GM12878 (cell line): ENCODE measurements around the gene MYOM1. TPM values are rescaled to one million over a fixed set of nuclear protein-coding genes. Genes with fewer than 3 reads are reported as not detected.

Experiments
- ASH2L ChIP-seq: fragments of 300-600, 200-600 bp; sonication (generic); IDR thresholded peaks from 2 replicates; pipeline ENCODE4 v1.6.1; 2017; ENCODE audit warnings: low read depth, mild to moderate bottlenecking, borderline replicate concordance
- BCLAF1 ChIP-seq: fragments of 450-650 bp; IDR thresholded peaks from 2 replicates; pipeline ENCODE4 v1.6.1; 2017; ENCODE audit warnings: antibody characterized with exemption, mild to moderate bottlenecking, moderate library complexity
- CREM ChIP-seq: IDR thresholded peaks from 2 replicates; pipeline ENCODE4 v1.6.1; 2014; ENCODE audit warnings: antibody characterized with exemption, low read depth
- E4F1 ChIP-seq: fragments of 450-650 bp; IDR thresholded peaks from 2 replicates; pipeline ENCODE4 v1.6.1; 2018; ENCODE audit warnings: borderline replicate concordance, mild to moderate bottlenecking; ENCODE audit not compliant: partially characterized antibody
- ELK1 ChIP-seq: IDR thresholded peaks from 2 replicates; pipeline ENCODE4 v1.6.1; 2012; ENCODE audit warnings: low read depth, low read length, improper control_type of control experiment
- EP300 ChIP-seq, 2 experiments: fragments of 150-350 bp in 1 of 2; IDR thresholded peaks; 2 replicates each; pipeline ENCODE4 v1.6.1; 2011 to 2012; ENCODE audit warnings: low read depth in 2 of 2, low read length in 2 of 2, borderline replicate concordance in 1 of 2, improper control_type of control experiment in 1 of 2, inconsistent platforms in 1 of 2; ENCODE audit not compliant: control insufficient read depth in 1 of 2
- HDAC6 ChIP-seq: fragments of 200-600 bp; sonication (generic); IDR thresholded peaks from one replicate; pipeline ENCODE4 v1.8.0; 2017; ENCODE audit warnings: antibody characterized with exemption; ENCODE audit not compliant: unreplicated experiment
- HDGF ChIP-seq: fragments of 450-650 bp; IDR thresholded peaks from 2 replicates; pipeline ENCODE4 v1.6.1; 2016; ENCODE audit warnings: antibody characterized with exemption
- HSF1 ChIP-seq: fragments of 150-350 bp; IDR thresholded peaks from 2 replicates; pipeline ENCODE4 v1.6.1; 2014; ENCODE audit warnings: mild to moderate bottlenecking, low read depth, low read length
- IKZF2 ChIP-seq, 2 experiments: fragments of 450-650 bp; IDR thresholded peaks; 2 replicates each; pipeline ENCODE4 v1.6.1; 2017; ENCODE audit warnings: mild to moderate bottlenecking in 2 of 2, moderate library complexity in 2 of 2
- MTA3 ChIP-seq: IDR thresholded peaks from 2 replicates; pipeline ENCODE4 v1.6.1; 2012; ENCODE audit warnings: low read length, inconsistent platforms, borderline replicate concordance
- RAD21 ChIP-seq: IDR thresholded peaks from 2 replicates; pipeline ENCODE4 v1.6.1; 2011; ENCODE audit warnings: mild to moderate bottlenecking, low read depth, low read length, moderate library complexity; ENCODE audit not compliant: insufficient read depth
- RELB ChIP-seq: fragments of 450-650 bp; IDR thresholded peaks from 2 replicates; pipeline ENCODE4 v1.6.1; 2017; ENCODE audit warnings: low read depth, mild to moderate bottlenecking, moderate library complexity
- SIX5 ChIP-seq: IDR thresholded peaks from 2 replicates; pipeline ENCODE4 v1.6.1; 2011; ENCODE audit warnings: mild to moderate bottlenecking, low read depth, low read length, moderate library complexity; ENCODE audit not compliant: severe bottlenecking
- SMARCA5 ChIP-seq: fragments of 450-650 bp; IDR thresholded peaks from 2 replicates; pipeline ENCODE4 v1.6.1; 2017; ENCODE audit warnings: mild to moderate bottlenecking
- TCF12 ChIP-seq: IDR thresholded peaks from 2 replicates; pipeline ENCODE4 v1.6.1; 2011; ENCODE audit warnings: low read depth, mild to moderate bottlenecking, low read length
- YY1 ChIP-seq: IDR thresholded peaks from 2 replicates; pipeline ENCODE4 v1.6.1; 2011; ENCODE audit warnings: low read depth, mild to moderate bottlenecking, low read length
- ZNF384 ChIP-seq: IDR thresholded peaks from 2 replicates; pipeline ENCODE4 v1.6.1; 2012; ENCODE audit warnings: low read depth, mild to moderate bottlenecking, low read length, improper control_type of control experiment, borderline replicate concordance
- ZNF622 ChIP-seq: fragments of 450-650 bp; IDR thresholded peaks from 2 replicates; pipeline ENCODE4 v1.6.1; 2017; ENCODE audit warnings: mild to moderate bottlenecking, inconsistent platforms
- ZZZ3 ChIP-seq: IDR thresholded peaks from 2 replicates; pipeline ENCODE4 v1.6.1; 2011; ENCODE audit warnings: low read depth; ENCODE audit not compliant: control insufficient read depth, insufficient read length
- polyA plus RNA-seq, 11 experiments: library from polyadenylated mRNA; depleted of rRNA in 4 of 11; unstranded in 6 of 11; stranded (reverse) in 5 of 11; fragments of >200 nt; fragmentation: Nextera tagmentation in 4 of 11; fragmentation: Illumina TruSeq in 1 of 11; extraction: Ambion mirVana in 4 of 11; extraction: Trizol in 1 of 11; gene quantifications; 1 replicate in 1 of 11; 2 replicates in 10 of 11; pipeline versions ENCODE4 v1.2.1 to v1.2.3, GENCODE V29; 2011 to 2016; ENCODE audit warnings: inconsistent platforms in 2 of 11, missing spikeins in 2 of 11, low read depth in 1 of 11
- total RNA-seq, 4 experiments: library from RNA; depleted of rRNA in 3 of 4; stranded (reverse); fragments of >200 nt in 3 of 4; fragmentation: Illumina TruSeq in 1 of 4; extraction: Trizol in 1 of 4; gene quantifications; 2 replicates each; pipeline versions ENCODE4 v1.2.1 to v1.2.3, GENCODE V29; 2013 to 2021

The MYOM1 gene
- total and polyA plus RNA-seq, 10 of the 15 experiments (the other 5 are each of a cell fraction or from before 2014, with no cell fraction given): 0.06 to 1.0 (median 0.57) TPM

DNA sequence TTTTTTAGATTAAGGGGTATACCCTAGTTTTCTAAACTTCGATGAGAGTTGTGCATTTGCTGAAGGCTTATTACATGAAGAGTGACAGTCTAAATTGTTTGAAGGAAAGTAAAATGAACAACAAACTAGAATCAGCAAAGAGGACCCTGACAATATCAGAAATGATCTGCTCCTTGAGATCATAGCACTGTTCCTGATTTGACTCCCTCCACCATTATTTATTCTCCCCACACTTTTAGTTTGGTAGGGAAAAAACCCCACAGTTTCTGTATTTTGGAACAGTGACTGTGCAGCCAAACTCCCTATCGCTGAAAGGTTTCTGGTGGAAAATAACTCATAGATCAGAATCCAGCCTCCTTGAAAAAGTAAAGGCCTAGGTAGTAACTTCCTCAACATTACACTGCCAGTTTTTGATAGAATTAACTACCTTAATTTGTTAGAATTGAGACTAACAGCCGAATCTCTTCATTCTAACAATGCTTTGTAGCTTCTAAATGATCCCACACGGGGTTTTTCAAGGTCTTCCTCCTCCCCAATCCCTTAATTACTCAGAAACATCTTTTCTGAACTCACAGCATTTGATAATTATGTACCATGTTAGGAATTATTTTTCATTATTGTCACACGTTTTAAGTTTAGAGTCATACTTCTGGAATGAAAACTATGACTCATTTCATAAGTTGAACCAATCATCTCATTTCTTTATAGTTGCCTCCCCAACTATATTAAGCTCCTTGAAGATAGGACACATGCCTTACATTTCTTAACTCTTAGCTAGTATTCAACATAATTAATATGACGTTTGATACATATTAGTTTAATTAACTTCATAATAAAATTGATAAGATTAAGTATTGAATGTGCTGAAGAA lies 30.7 kb upstream of the MYOM1 start (continued):
- no peak for TF ChIP-seq E4F1
- TF ChIP-seq IKZF2 (IDR thresholded peaks at IDR 0.05): peak in 1 of 2 experiments; percentile 56; a peak in 2 of 4 replicates
- TF ChIP-seq ZNF622: no peak
- TF ChIP-seq BCLAF1: no peak
- TF ChIP-seq ZZZ3: no peak
- no peak for TF ChIP-seq ZNF384
- TF ChIP-seq HDAC6: no peak
- no peak for TF ChIP-seq SMARCA5
- no peak for TF ChIP-seq MTA3
- no peak for TF ChIP-seq HDGF
- no peak for TF ChIP-seq ELK1
- TF ChIP-seq CREM: no peak
- TF ChIP-seq RELB: no peak
- TF ChIP-seq HSF1: no peak
- TF ChIP-seq YY1: no peak
- no peak for TF ChIP-seq EP300 (IDR thresholded peaks at IDR 0.05; ENCODE audit: borderline replicate concordance in 1 of 2, control insufficient read depth in 1 of 2, low read depth in 2 of 2, low read length in 2 of 2)
- TF ChIP-seq RAD21: no peak
- no peak for TF ChIP-seq TCF12
- TF ChIP-seq ASH2L: no peak
- no peak for TF ChIP-seq SIX5
